Tibial nerve (tissue), 3 donors: ENCODE measurements around the gene PSMG4.

Source experiments
- CTCF ChIP-seq, 5 experiments: fragments of 200-600 bp in 3 of 5; fragments of 450-650 bp in 2 of 5; sonication (generic) in 3 of 5; IDR thresholded peaks; one replicate each; pipeline ENCODE4 v1.5.1; 2016 to 2019; ENCODE audit warnings: antibody characterized with exemption in 5 of 5, mild to moderate bottlenecking in 3 of 5, moderate library complexity in 2 of 5
- POLR2A ChIP-seq, 2 donors: fragments of 450-650 bp; IDR thresholded peaks; one replicate each; pipeline ENCODE4 v1.6.1; 2017; ENCODE audit warnings: antibody characterized with exemption in 2 of 2, mild to moderate bottlenecking in 2 of 2, moderate library complexity in 2 of 2

- TF ChIP-seq CTCF (IDR thresholded peaks at IDR 0.05): no peak
- TF ChIP-seq POLR2A (IDR thresholded peaks at IDR 0.05): no peak
Measured at GRCh38 chr6:3220366-3220765, 38.4 kb upstream of the PSMG4 start.
